ENCODE results near the gene SLC25A21. TPM values are rescaled to one million over a fixed set of nuclear protein-coding genes. Genes with fewer than 3 reads are reported as not detected.

The SLC25A21 gene
- total RNA-seq, 2 donors from 2014 or later: not detected

- no peak overlapping the region for H3K4me3 Mint-ChIP-seq
- no peaks in the 10 kb centered on the region for H3K4me1 Mint-ChIP-seq (ENCODE audit: low read depth)
- H3K9me3 Mint-ChIP-seq: peaks cover 4 to 5% of the 10 kb centered on the region in 2 donors
- no peak overlapping the region for H3K27ac Mint-ChIP-seq
- no peaks in the 10 kb centered on the region for H3K36me3 Mint-ChIP-seq (ENCODE audit: insufficient read depth in 2 of 2)
- no peak for DNase-seq
- no peaks in the 10 kb centered on the region for H3K27me3 Mint-ChIP-seq (ENCODE audit: low read depth)
- no peak for ATAC-seq (replicated peaks in 1 of 2)
Observed at GRCh38 chr14:37035401-37035800, 137.0 kb downstream of the SLC25A21 start.

DNA sequence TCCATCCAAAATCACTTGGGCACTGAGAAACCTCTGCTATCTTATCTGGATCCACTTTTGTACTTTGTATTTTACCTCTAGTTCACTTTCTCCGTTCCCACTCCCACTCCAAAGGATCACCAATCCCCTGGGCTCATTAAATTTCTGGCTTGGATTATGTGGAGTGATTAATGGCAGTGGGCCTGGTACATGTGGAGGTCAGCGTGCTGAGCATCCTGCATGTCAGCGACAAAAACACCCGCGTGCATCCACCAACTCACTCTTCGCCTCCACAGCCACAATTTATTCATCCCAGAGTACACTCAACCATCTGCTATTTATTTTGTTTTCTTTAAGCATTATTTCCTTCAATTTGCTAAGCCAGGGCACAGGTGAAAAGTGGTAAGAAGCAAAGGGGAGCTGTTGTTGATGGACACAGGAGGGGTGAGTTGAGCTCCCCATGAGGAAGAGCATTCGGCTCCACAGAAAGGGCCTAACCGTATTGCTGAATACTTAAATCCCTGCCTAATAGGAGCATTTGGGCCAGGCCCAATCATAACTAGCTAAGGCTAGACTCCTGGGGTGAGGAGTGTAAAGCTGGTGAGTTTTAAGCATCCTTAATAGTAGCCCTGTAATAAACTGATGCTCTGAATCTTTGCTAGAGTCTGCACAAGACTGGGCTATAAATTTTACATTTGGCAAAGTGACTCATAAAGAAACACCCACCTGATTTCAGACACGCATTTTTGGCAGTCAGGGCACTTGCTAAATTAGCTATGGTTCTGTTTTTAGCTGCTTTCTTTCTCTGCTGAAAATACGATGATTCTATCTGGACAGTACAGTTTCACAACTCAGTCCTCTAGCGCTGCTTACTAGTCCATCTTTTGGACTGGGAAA lies 137.8 kb downstream of the SLC25A21 start:
- H3K4me3 Mint-ChIP-seq: no peak overlapping the region
- peaks cover 4% of the 10 kb centered on the region in 2 donors for H3K9me3 Mint-ChIP-seq
- H3K27me3 Mint-ChIP-seq (ENCODE audit: low read depth): no peaks in the 10 kb centered on the region
- no peaks in the 10 kb centered on the region for H3K4me1 Mint-ChIP-seq (ENCODE audit: low read depth)
- no peak for ATAC-seq (replicated peaks in 1 of 2)
- H3K36me3 Mint-ChIP-seq (ENCODE audit: insufficient read depth in 2 of 2): no peaks in the 10 kb centered on the region
- no peak overlapping the region for H3K27ac Mint-ChIP-seq
- no peak for DNase-seq

GRCh38 chr14:37032863-37033262 lies 139.5 kb downstream of the SLC25A21 start:
- Mint-ChIP-seq H3K36me3 (ENCODE audit: insufficient read depth in 2 of 2) (no peaks in the 10 kb centered on the region), H3K9me3 (peaks cover 0 to 2% of the 10 kb centered on the region in 2 donors), H3K27me3 (ENCODE audit: low read depth) (no peaks in the 10 kb centered on the region), H3K4me1 (ENCODE audit: low read depth) (no peaks in the 10 kb centered on the region), H3K4me3 (no peak overlapping the region), H3K27ac (no peak overlapping the region)
- no peak for DNase-seq
- no peak for ATAC-seq (replicated peaks in 1 of 2)

- H3K27ac Mint-ChIP-seq: no peak overlapping the region
- no peaks in the 10 kb centered on the region for H3K27me3 Mint-ChIP-seq (ENCODE audit: low read depth)
- H3K9me3 Mint-ChIP-seq: peaks cover 1 to 2% of the 10 kb centered on the region in 2 donors
- no peak overlapping the region for H3K4me3 Mint-ChIP-seq
- no peaks in the 10 kb centered on the region for H3K36me3 Mint-ChIP-seq (ENCODE audit: insufficient read depth in 2 of 2)
- ATAC-seq (replicated peaks in 1 of 2): no peak
- H3K4me1 Mint-ChIP-seq (ENCODE audit: low read depth): no peaks in the 10 kb centered on the region
- no peak for DNase-seq
Observed at GRCh38 chr14:37027188-37027824, 145.1 kb downstream of the SLC25A21 start.

DNA sequence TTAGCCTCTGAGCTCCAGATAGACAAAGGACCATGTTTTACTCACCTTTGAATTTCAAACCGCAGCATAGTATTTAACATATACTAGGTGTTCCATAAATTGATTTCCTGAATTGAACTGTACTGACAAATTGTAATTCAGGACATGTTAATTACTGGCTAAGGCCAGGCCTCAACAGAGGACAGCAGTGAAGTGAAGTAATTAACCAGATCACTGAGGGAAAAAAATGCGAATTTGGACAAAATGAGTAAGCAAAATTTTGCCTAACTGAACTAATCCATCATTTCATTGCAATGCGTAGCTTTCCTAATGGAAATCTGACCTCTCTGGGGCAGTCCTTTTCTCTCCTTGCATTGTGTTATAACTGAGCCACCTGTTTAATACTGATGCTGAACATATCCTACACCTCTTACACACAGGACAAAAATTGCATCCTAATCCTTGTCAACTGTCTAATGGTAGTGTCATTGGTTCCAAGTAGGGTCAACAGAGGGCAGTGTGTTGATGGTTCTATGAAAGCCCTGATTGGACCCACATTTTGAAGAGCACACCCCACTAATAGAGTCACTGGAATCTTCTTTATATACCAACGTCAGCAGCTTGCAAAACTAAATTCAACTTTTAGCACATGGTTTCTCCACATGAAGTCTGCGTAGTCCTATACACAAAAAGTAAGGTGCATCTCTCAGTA lies 148.4 kb downstream of the SLC25A21 start:
- ATAC-seq (replicated peaks in 1 of 2): no peak
- DNase-seq: no peak
- H3K36me3 Mint-ChIP-seq (ENCODE audit: insufficient read depth in 2 of 2): no peaks in the 10 kb centered on the region
- no peak overlapping the region for H3K4me3 Mint-ChIP-seq
- H3K27ac Mint-ChIP-seq: no peak overlapping the region
- H3K27me3 Mint-ChIP-seq (ENCODE audit: low read depth): no peaks in the 10 kb centered on the region
- H3K4me1 Mint-ChIP-seq (ENCODE audit: low read depth): no peaks in the 10 kb centered on the region
- peaks cover 0 to 4% of the 10 kb centered on the region in 2 donors for H3K9me3 Mint-ChIP-seq

GRCh38 chr14:37021390-37021789 lies 151.0 kb downstream of the SLC25A21 start:
- DNase-seq (no peak), ATAC-seq (replicated peaks in 1 of 2) (no peak)
- no peaks in the 10 kb centered on the region for H3K36me3 Mint-ChIP-seq (ENCODE audit: insufficient read depth in 2 of 2)
- no peak overlapping the region for H3K4me3 Mint-ChIP-seq
- no peaks in the 10 kb centered on the region for H3K4me1 Mint-ChIP-seq (ENCODE audit: low read depth)
- H3K27ac Mint-ChIP-seq: no peak overlapping the region
- H3K9me3 Mint-ChIP-seq: peaks cover 5 to 7% of the 10 kb centered on the region in 2 donors
- H3K27me3 Mint-ChIP-seq (ENCODE audit: low read depth): no peaks in the 10 kb centered on the region

DNA sequence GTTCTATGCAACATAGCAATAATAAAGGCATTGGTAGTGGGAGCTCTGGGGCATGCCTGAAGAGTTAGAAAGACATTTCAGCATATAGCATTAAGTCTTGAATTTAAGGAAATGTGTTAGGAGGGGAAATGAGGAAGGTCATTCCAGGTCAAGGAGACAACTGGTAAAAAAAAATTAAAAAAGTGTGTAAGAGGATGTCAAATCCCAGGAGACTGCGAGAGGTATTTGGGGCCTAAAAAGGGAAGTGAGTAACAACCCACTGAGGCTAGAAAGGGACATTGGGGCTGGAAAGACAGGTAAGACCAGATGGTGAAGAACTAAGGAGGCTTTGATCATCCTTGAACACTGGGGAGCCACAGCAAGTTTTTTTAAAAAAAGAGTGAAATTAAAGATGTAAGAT lies 152.9 kb downstream of the SLC25A21 start:
- Mint-ChIP-seq H3K4me1 (ENCODE audit: low read depth) (no peaks in the 10 kb centered on the region), H3K27me3 (ENCODE audit: low read depth) (no peaks in the 10 kb centered on the region), H3K9me3 (peaks cover 5% of the 10 kb centered on the region in 2 donors), H3K4me3 (no peak overlapping the region), H3K36me3 (ENCODE audit: insufficient read depth in 2 of 2) (no peaks in the 10 kb centered on the region), H3K27ac (no peak overlapping the region)
- ATAC-seq (replicated peaks in 1 of 2) (no peak), DNase-seq (no peak)

- H3K9me3 Mint-ChIP-seq: peaks cover 5% of the 10 kb centered on the region in 2 donors
- H3K36me3 Mint-ChIP-seq (ENCODE audit: insufficient read depth in 2 of 2): no peaks in the 10 kb centered on the region
- ATAC-seq (replicated peaks in 1 of 2) (no peak), DNase-seq (no peak)
- H3K4me1 Mint-ChIP-seq (ENCODE audit: low read depth): no peaks in the 10 kb centered on the region
- no peaks in the 10 kb centered on the region for H3K27me3 Mint-ChIP-seq (ENCODE audit: low read depth)
- H3K27ac Mint-ChIP-seq: no peak overlapping the region
- no peak overlapping the region for H3K4me3 Mint-ChIP-seq
Observed at GRCh38 chr14:37018571-37019240, 153.7 kb downstream of the SLC25A21 start.

DNA sequence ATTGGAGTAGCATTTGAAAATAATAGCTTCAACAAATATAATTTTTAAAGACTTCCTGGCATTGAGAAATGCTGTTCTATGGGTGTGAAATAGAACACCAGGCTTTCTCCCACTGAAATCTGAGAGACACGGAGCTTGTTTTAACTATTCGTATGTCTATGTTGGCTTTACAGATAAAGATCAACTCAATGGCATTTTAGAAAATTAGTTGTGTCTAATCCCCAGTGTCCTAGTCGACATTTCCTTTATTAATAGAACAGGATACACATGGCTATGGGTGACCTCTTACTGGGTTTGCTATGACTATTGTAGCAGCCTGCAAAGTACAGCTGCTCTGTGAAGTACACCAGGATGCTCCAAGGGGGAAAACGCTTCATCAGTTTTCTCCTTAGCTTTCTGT lies 159.3 kb downstream of the SLC25A21 start:
- Mint-ChIP-seq H3K9me3 (peaks cover 0 to 4% of the 10 kb centered on the region in 2 donors), H3K36me3 (ENCODE audit: insufficient read depth in 2 of 2) (no peaks in the 10 kb centered on the region)

DNA sequence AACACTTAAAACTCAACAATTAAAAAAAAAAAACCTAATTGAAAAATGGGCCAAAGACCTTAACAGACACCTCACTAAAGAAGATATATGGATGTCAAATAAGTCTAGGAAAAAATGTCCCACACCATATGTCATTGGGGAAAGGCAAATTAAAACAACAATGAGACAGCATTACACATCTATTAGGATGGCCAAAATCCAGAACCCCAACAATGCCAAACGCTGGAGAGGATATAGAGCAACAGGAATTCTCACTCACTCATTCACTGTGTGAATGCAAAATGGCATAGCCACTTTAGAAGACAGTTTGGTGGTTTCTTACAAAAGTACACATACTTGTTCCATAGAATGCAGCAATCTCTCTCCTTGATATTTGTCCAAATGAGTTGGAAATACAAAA lies 173.7 kb downstream of the SLC25A21 start:
- ATAC-seq (replicated peaks in 1 of 2) (no peak), DNase-seq (no peak)
- Mint-ChIP-seq H3K4me3 (no peak overlapping the region), H3K4me1 (ENCODE audit: low read depth) (no peaks in the 10 kb centered on the region), H3K27ac (peak overlapping the region; percentile 12), H3K36me3 (ENCODE audit: insufficient read depth in 2 of 2) (no peaks in the 10 kb centered on the region), H3K27me3 (ENCODE audit: low read depth) (no peaks in the 10 kb centered on the region), H3K9me3 (peaks cover 3 to 5% of the 10 kb centered on the region in 2 donors)

More for the DNA sequence above, 159.3 kb downstream of the SLC25A21 start:
- no peak for DNase-seq
- H3K27me3 Mint-ChIP-seq (ENCODE audit: low read depth): no peaks in the 10 kb centered on the region
- no peaks in the 10 kb centered on the region for H3K4me1 Mint-ChIP-seq (ENCODE audit: low read depth)
- no peak overlapping the region for H3K4me3 Mint-ChIP-seq
- no peak for ATAC-seq (replicated peaks in 1 of 2)
- no peak overlapping the region for H3K27ac Mint-ChIP-seq

- Mint-ChIP-seq H3K27ac (no peak overlapping the region), H3K4me3 (no peak overlapping the region), H3K36me3 (ENCODE audit: insufficient read depth in 2 of 2) (no peaks in the 10 kb centered on the region), H3K4me1 (ENCODE audit: low read depth) (no peaks in the 10 kb centered on the region), H3K9me3 (peaks cover 3 to 5% of the 10 kb centered on the region in 2 donors), H3K27me3 (ENCODE audit: low read depth) (no peaks in the 10 kb centered on the region)
- ATAC-seq (replicated peaks in 1 of 2) (no peak), DNase-seq (no peak)
Observed at GRCh38 chr14:36997843-36998242, 174.6 kb downstream of the SLC25A21 start.

GRCh38 chr14:36996857-36997590 lies 175.4 kb downstream of the SLC25A21 start:
- no peaks in the 10 kb centered on the region for H3K27me3 Mint-ChIP-seq (ENCODE audit: low read depth)
- no peak overlapping the region for H3K27ac Mint-ChIP-seq
- DNase-seq: no peak
- peaks cover 3 to 5% of the 10 kb centered on the region in 2 donors for H3K9me3 Mint-ChIP-seq
- H3K36me3 Mint-ChIP-seq (ENCODE audit: insufficient read depth in 2 of 2): no peaks in the 10 kb centered on the region
- H3K4me3 Mint-ChIP-seq: no peak overlapping the region
- no peaks in the 10 kb centered on the region for H3K4me1 Mint-ChIP-seq (ENCODE audit: low read depth)
- no peak for ATAC-seq (replicated peaks in 1 of 2)
